ENCODE data around the gene TNFAIP1. TPM values are rescaled to one million over a fixed set of nuclear protein-coding genes. Genes with fewer than 3 reads are reported as not detected.

The TNFAIP1 gene
- polyA plus RNA-seq, 4 donors: 41.0 to 42.9 (median 42.3) TPM

DNA sequence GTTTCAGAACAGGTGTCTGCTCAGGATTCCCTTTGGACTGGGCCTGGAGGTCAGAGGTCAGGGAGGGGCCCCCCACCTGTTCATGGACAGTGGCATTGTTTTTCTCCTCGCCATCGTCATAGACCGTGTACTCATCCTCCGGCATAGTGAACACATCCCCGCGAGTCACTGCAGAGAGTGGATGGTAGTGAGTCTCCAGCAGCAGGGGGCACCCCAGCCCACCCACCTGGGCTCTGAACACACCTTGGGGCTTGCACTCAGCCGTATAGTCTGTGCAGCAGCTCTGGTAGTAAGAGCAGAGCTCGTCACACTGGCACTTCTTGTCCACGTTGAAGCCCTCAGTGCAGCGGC lies 34.1 kb downstream of the TNFAIP1 start:
- DNase-seq (ENCODE audit: low read depth in 4 of 4, low spot score in 2 of 4): no peak

DNA sequence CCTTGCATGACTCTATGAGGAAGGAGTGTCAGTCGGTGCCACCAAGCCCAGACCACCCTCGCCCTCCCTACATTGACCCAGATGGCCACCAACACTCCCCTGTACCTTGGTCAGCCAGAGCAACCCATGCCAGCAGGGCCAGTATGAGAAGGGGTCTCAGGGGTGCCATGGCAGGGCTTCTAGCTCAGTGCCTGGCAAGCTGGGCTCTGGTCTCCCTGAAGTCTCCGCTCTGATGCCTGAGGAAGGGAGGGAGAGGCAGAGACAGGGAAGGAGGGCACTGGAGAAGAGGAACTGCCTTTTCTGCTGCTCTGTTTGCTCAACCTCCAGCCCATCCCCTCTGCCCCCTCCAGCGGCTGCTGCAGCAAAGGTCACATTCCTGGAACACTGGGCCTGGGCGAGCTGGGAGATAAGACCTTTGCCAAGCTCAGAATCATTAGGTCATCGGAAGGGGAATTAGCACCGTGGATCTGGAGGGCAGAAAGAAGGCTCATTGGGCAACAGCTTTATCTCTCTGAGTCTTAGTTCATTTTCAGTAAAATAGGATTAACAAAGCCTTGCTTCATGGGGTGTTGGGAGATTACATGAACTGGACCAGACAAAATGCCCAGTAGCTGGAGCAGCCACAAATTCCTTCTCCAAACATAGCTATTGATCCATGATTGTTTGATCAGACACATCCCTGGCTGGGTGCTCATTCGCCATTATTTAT lies 34.6 kb downstream of the TNFAIP1 start, which contains the start of gene VTN:
Gene VTN, minus strand, starts transcription at position 273 of the 709 bp plus-strand sequence. Its CDS starts 104 bp downstream, at position 169.
- no peak for DNase-seq (ENCODE audit: low read depth in 4 of 4, low spot score in 2 of 4)

DNA sequence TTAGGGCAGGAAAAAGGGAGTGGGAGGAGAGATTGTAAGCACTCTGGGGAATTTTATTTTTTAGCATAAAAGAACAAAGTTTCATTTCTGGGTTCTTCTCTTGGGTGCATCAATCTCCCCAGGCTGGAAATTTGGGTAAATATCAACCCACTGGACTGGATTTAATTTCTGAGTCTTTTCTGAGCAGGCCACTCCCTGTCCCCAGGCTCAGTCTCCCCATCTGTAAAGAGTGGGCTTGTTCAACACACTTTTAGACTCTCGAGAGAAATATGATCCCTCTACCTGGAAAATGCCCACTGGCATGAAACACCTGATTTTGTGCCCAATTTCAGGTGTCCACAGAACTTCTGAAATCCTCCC lies 35.2 kb downstream of the TNFAIP1 start:
- DNase-seq (ENCODE audit: low read depth in 4 of 4, low spot score in 2 of 4): no peak

DNA sequence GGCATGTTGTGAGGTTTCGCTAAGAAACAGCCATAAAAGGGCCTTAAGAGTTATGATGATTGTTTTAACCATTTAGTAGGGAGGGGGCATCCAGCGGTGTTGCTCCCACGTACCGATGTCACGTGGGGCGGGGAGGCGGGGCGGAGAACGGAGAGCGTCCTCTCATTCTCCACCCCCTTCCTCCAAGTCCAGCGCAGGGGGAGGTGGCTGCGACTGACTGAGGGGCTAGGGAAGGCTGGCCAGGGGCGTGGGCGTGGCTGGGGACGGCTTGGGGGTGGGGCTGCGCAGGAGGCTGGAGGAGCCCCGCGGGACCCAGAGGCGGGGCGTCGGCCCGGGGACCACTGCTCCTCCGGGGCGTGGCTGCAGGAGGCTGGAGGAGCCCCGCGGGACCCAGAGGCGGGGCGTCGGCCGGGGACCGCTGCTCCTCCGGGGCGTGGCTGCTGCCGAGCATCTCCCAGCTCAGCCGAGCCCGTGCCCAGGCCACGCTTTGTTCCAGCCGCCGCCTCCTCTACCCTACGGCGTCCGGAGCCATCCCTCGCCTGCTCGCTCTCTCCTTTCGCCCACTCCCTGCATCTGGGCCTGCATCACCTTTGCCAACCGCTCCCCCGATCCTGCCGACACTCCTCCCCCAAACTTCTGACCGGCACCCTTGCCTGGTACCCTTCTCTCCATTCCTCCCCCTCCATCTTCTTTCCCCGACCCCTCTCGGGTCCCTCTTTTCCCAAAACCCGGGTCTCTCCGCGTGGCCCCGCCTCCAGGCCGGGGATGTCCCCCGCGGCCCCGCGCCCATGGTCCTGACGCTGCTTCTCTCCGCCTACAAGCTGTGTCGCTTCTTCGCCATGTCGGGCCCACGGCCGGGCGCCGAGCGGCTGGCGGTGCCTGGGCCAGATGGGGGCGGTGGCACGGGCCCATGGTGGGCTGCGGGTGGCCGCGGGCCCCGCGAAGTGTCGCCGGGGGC lies 36.0 kb downstream of the TNFAIP1 start, which contains the start of gene SARM1:
Gene SARM1, plus strand, starts transcription at position 450 of the 958 bp plus-strand sequence. Its CDS starts 339 bp downstream, at position 789.
- DNase-seq (ENCODE audit: low read depth in 4 of 4, low spot score in 2 of 4): peak in 3 of 4 donors; percentile 79 to 85 (median 85)

DNA sequence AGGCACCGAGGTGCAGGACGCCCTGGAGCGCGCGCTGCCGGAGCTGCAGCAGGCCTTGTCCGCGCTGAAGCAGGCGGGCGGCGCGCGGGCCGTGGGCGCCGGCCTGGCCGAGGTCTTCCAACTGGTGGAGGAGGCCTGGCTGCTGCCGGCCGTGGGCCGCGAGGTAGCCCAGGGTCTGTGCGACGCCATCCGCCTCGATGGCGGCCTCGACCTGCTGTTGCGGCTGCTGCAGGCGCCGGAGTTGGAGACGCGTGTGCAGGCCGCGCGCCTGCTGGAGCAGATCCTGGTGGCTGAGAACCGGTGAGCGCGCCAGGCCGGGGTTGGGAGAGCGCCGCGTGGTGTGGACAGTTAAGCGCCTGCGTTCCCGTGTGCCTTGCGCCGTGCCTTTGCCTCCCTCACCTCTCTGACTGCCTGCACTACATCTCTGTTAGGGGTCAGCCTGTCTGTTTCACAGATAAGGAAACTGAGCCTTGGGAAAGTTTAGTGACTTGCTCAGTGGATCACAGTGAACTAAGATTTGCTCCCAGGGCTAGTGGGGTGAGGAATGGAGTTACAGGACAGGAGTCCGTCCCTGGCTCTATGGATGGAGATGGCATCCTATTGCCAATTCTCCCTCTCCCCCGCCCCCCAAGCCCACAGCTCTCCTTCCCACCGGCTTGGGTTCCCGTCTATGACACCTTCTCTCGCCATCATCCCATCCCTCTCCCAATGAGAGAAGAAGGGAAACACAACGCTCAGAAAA lies 36.8 kb downstream of the TNFAIP1 start:
- no peak for DNase-seq (ENCODE audit: low read depth in 4 of 4, low spot score in 2 of 4)

DNA sequence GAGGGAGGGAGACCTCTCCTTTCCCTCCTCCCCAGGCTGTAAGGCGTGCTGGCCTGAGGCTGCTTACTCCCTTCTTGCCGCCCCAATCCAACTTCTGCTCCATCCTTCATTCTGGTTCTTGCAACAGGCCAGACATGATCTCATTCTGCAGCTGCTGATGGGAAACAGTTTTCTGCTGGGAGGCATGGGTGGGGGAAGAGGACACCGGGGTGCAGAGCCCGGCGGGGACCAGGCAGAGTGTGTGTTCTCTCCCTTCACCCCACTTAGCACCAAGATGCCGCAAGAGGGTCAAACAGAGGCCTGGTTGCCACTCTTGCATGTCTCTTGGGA lies 37.3 kb downstream of the TNFAIP1 start:
- no peak for DNase-seq (ENCODE audit: low read depth in 4 of 4, low spot score in 2 of 4)

DNA sequence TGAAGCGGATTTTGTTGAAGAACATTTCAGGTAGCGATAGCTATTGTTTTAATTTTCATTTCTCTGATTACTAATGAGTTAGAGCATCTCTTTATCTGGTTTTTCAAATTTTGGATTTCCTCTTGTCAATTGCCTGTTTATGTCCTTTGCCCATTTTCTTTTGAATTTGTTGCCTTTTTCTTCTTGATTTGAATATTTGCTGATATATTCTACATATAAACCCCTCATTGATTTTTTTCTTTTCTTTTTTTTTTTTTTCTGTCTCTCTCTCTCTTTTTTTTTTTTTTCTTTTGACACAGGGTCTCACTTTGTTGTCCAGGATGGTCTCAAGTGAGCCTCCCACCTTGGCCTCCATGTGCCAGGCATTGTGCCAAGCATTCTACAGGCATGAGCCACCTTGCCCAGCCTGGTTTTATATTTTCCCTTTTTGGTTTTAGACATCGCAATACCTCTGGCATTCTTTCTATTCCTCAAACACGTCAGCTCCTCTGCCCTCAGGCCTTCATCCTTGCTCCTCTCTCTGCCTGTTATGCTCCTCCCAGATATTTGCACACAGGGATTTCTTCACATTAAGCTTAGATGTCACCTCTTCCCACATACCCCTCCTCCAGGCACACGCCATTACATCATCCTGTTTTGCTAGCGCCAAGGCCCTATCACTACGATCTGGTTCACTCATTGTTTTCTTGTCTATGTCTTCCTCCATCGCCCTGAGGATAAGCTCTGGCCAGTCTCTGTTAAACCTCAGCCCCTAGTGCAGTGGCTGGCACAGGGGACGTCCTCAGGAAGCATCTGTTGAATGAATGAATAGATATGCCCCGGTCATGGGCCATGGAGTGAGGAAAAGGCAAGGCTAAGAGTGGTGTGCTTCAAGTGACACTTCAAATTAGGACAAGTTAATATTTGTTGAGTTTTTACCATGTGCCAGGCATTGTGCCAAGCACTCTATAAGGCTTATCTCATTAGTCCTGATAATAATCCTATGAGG lies 44.5 kb downstream of the TNFAIP1 start:
- no peak for DNase-seq (ENCODE audit: low read depth in 4 of 4, low spot score in 2 of 4)

DNA sequence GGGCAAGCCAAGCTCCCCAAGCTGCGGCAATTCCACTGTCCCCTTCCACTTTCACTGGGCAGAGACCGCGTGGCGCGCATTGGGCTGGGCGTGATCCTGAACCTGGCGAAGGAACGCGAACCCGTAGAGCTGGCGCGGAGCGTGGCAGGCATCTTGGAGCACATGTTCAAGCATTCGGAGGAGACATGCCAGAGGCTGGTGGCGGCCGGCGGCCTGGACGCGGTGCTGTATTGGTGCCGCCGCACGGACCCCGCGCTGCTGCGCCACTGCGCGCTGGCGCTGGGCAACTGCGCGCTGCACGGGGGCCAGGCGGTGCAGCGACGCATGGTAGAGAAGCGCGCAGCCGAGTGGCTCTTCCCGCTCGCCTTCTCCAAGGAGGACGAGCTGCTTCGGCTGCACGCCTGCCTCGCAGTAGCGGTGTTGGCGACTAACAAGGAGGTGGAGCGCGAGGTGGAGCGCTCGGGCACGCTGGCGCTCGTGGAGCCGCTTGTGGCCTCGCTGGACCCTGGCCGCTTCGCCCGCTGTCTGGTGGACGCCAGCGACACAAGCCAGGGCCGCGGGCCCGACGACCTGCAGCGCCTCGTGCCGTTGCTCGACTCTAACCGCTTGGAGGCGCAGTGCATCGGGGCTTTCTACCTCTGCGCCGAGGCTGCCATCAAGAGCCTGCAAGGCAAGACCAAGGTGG lies 45.7 kb downstream of the TNFAIP1 start:
- no peak for DNase-seq (ENCODE audit: low read depth in 4 of 4, low spot score in 2 of 4)

DNA sequence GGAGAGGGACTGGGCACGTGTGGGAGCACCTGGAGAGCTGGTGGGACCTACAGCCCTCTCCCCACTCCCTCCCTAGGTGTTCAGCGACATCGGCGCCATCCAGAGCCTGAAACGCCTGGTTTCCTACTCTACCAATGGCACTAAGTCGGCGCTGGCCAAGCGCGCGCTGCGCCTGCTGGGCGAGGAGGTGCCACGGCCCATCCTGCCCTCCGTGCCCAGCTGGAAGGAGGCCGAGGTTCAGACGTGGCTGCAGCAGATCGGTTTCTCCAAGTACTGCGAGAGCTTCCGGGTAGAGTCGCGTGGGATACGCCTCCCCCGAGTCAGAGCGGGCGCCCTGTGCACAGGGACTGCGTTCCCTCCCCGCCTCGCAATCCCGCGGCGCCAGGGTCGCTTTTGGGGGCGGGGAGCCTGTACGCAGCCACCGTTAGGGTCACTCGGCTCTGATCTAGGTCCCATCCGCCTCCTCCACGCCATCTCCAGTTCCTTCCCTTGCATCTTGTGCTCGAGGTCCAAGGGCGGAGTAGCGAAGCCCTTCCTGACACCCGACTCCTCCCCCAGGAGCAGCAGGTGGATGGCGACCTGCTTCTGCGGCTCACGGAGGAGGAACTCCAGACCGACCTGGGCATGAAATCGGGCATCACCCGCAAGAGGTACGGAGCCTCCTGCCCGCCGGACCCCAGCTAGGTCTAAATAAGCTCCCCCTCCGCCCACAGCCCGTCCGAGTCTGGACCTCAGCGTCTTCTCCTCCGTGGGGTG lies 48.9 kb downstream of the TNFAIP1 start:
- no peak for DNase-seq (ENCODE audit: low read depth in 4 of 4, low spot score in 2 of 4)

DNA sequence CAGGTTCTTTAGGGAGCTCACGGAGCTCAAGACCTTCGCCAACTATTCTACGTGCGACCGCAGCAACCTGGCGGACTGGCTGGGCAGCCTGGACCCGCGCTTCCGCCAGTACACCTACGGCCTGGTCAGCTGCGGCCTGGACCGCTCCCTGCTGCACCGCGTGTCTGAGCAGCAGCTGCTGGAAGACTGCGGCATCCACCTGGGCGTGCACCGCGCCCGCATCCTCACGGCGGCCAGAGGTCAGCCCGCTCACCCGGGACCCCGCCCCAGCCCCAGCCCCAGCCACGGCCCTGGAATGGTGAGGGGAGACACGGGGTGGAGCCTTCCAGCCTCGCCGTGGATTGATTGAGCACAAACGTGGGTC lies 49.5 kb downstream of the TNFAIP1 start:
- no peak for DNase-seq (ENCODE audit: low read depth in 4 of 4, low spot score in 2 of 4)

DNA sequence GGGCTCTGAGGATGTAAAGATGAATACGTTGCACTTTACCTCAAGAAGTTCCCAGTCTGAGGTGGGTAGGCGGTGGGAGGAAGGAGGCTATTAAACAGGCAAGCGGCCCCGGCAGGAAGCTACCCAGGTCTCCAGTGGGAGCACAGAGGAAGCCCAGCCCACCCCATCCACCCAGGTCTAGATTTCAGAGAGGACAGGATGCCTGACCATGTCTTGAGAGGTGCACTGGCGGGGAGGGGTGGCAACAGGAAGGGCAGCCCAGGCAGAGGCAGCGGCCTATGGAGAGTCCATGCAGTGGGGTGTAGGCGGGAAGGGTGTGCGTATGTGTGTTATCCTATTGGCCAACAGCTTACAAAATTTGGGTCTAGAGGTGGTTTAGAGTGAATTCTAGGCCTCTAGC lies 49.8 kb downstream of the TNFAIP1 start:
- DNase-seq (ENCODE audit: low read depth in 4 of 4, low spot score in 2 of 4): no peak

DNA sequence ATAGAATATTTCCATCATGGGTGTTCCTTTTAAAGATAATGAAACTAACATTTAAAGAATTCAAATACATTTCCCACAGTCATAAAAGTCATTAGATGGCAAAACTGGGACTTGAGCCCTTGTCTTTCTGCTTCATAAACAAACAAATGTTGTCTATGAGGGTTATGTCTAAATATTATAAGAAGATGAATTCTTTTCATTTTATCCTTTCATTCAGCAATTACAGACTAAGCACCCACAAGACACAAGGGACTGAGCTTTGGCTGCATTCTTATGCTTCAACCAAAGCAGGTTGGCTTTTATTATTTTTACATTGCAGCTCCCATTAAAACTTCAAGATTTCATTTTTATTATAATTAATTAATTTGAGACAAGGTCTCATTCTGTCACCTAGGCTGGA lies 50.8 kb downstream of the TNFAIP1 start:
- DNase-seq (ENCODE audit: low read depth in 4 of 4, low spot score in 2 of 4): no peak

DNA sequence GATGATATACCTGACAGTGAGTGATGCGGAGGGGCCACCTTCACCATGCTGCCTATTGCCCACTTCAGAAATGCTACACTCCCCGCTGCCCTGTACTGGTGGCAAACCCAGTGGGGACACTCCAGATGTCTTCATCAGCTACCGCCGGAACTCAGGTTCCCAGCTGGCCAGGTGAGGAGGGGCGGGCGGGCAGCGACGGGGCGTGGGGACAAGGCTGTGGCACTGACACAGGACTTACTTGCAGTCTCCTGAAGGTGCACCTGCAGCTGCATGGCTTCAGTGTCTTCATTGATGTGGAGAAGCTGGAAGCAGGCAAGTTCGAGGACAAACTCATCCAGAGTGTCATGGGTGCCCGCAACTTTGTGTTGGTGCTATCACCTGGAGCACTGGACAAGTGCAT lies 52.5 kb downstream of the TNFAIP1 start:
- DNase-seq (ENCODE audit: low read depth in 4 of 4, low spot score in 2 of 4): no peak

DNA sequence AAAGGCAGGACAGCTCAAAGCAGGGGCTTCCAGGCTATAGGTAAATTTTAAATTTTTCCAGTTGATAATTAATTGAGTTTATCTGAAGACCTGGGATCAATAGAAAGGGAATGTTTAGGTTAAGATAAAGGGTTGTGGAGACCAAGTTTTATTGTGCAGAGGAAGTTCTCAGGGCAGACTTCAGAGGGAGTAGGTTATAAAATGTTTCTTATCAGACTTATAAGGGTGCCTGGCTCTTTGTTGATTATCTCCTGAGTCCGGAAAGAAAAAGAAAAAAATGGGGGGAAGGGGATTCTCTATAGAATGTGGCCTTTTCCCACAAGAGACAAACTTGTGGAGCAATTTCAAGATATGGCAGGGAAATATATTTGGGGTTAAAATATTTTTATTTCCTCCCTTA lies 54.6 kb downstream of the TNFAIP1 start:
- DNase-seq (ENCODE audit: low read depth in 4 of 4, low spot score in 2 of 4): no peak

DNA sequence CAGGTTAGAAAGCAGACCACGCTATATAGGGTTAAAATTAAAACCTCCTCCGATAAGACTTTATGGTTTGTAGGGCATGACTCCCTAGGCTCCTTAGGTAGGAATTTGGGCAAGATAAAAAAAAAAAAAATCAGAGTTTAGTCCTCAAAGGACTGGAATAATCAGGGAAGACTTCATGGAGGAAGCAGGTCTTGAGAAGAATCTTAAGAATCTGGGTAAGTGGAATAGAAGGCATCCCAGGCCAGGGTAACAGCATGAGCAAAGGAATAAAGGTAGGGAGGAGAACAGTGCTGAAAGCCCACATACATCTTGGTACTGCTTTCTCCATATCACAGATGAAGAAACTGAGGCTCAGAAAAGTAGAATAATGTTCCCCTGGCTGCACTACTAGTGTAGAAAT lies 55.0 kb downstream of the TNFAIP1 start:
- DNase-seq (ENCODE audit: low read depth in 4 of 4, low spot score in 2 of 4): no peak

DNA sequence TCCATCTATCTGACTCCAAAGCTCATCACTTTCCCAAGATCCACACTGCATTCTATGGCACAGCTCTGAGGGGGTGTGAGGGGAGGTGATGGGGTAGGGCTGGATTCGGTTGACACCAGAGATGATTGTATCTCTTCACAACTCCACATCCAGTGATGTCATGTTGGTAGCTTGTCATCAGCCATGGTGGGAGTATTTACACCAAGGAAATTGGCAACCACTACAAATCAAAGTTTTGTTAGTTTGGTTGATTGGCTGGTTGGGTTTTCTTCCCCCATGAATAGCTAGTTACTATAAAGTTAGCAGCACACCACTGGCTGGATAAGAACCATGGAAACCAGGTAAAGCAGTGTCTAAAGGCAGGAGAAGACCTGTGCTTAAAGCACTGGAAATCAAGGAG lies 55.4 kb downstream of the TNFAIP1 start:
- DNase-seq (ENCODE audit: low read depth in 4 of 4, low spot score in 2 of 4): no peak

DNA sequence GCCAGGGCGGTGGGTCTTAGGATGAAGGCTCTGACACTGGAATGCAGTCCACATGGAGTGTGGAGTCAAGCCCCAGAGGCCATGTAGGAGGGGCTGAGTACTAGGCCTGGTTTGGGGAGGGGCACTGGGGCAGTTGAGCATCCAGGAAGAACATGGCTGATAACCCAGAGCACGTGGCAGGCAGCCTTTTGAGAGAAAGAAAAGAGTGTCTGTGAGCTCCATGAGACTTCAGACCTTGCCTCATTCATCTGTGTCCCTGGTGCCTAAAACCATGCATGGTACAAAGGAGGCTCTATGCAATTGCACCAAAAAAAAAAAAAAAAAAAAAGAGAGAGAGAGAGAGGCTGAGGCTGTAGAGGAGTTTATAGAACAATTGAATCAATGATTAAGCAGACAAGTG lies 55.8 kb downstream of the TNFAIP1 start:
- DNase-seq (ENCODE audit: low read depth in 4 of 4, low spot score in 2 of 4): no peak

DNA sequence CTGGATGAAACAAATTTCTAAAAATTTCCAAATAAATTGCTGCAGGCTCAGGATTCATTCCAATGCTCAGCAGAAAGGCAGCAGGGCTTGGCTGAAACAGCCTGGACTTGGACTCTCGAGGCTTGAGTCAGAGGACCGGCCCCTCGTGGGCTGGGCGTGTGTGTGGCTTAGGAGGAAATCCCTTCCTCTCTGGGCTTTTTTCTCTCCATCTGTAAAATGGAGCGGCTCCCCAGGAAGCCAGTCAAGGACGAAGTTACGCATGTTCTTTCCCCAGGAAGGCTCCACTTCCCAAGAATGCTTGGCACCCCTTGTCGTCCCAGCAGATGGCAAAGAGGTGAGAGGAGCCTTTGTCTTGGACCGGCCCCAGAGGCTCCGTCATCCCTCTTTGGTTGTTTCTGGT lies 56.9 kb downstream of the TNFAIP1 start:
- DNase-seq (ENCODE audit: low read depth in 4 of 4, low spot score in 2 of 4): no peak
